HepG2 (cell line): Measurements from ENCODE around the gene DDX49. TPM values are rescaled to one million over a fixed set of nuclear protein-coding genes. Genes with fewer than 3 reads are reported as not detected.

Experiments used
- ATAC-seq: fragments of 200-7000 bp; cut with Tn5 transposase; 3 replicates; pipeline ENCODE4 v1.9.1; 2020; ENCODE audit warnings: mild to moderate bottlenecking, moderate library complexity
- BruUV-seq: library from RNA; stranded (reverse); fragments of 400-500 nt; replicated peaks from 2 replicates; lab custom pipeline; 2021; lab: Mats Ljungman, UMichigan
- CTCF ChIA-PET: fragments of 300-600 bp; formaldehyde crosslinking; extraction: SDS; loops from one replicate; lab custom pipeline; 2021; ENCODE audit warnings: low total read pairs, inconsistent platforms, low intra/inter-chr PET ratio; lab: Yijun Ruan, JAX
- POLR2A ChIA-PET: fragments of 350-600 bp; sonication (Branson Sonifier 250); formaldehyde crosslinking; loops from one replicate; lab custom pipeline; 2020; ENCODE audit warnings: antibody characterized with exemption, inconsistent platforms; lab: Yijun Ruan, JAX
- DNase-seq: peaks from one replicate; pipeline ENCODE4 v3.0.0-alpha.2; 2015; ENCODE audit warnings: low spot score
- FAIRE-seq: peaks from 3 replicates; lab custom pipeline; 2011; peaks lifted over from hg19 to GRCh38; lab: Jason Lieb, UNC
- H2AFZ ChIP-seq: one replicate; pipeline ENCODE4 v1.6.1; 2011; ENCODE audit warnings: low read length, inconsistent platforms
- H3K27ac ChIP-seq: fragments of 300-600 bp; 3 replicates; pipeline ENCODE4 v1.8.0; 2011; ENCODE audit warnings: mixed run types, mild to moderate bottlenecking, mixed read lengths, low read length, inconsistent platforms; ENCODE audit not compliant: insufficient read depth; ENCODE audit errors: extremely low read length
- H3K27me3 ChIP-seq, 2 experiments: fragments of 200-600 bp in 1 of 2; 2 replicates in 1 of 2; 3 replicates in 1 of 2; pipeline versions ENCODE4 v1.6.0 to v1.8.0; 2011; ENCODE audit warnings: low read length in 2 of 2, mild to moderate bottlenecking in 2 of 2, moderate library complexity in 2 of 2, inconsistent platforms in 1 of 2; ENCODE audit not compliant: insufficient read depth in 2 of 2, control insufficient read depth in 1 of 2
- H3K36me3 ChIP-seq, 2 experiments: fragments of 200-600 bp in 1 of 2; replicated peaks in 1 of 2; 2 replicates in 1 of 2; 3 replicates in 1 of 2; pipeline versions ENCODE4 v1.5.1 to v1.8.0; 2011; ENCODE audit warnings: low read length in 2 of 2, inconsistent platforms in 1 of 2; ENCODE audit not compliant: insufficient read depth in 2 of 2, control insufficient read depth in 1 of 2
- H3K4me1 ChIP-seq: 2 replicates; pipeline ENCODE4 v1.5.1; 2012; ENCODE audit warnings: low read length, inconsistent platforms; ENCODE audit not compliant: insufficient read depth
- H3K4me2 ChIP-seq: 2 replicates; pipeline ENCODE4 v1.6.0; 2011; ENCODE audit warnings: low read depth, low read length, inconsistent platforms
- H3K4me3 ChIP-seq, 3 experiments: fragments of 200-600 bp in 1 of 3; sonication (generic), shearing (Covaris generic) in 1 of 3; replicated peaks in 1 of 3; 2 replicates each; pipeline ENCODE4 v1.5.1; 2011 to 2016; ENCODE audit warnings: low read length in 3 of 3, inconsistent platforms in 2 of 3, low read depth in 2 of 3, mild to moderate bottlenecking in 2 of 3, control low read depth in 1 of 3, mixed read lengths in 1 of 3; ENCODE audit not compliant: insufficient read depth in 1 of 3
- H3K79me2 ChIP-seq: one replicate; pipeline ENCODE4 v1.6.1; 2011; ENCODE audit warnings: low read length, inconsistent platforms; ENCODE audit not compliant: insufficient read depth
- H3K9ac ChIP-seq: 2 replicates; pipeline ENCODE4 v1.6.0; 2011; ENCODE audit warnings: mild to moderate bottlenecking, low read depth, low read length, inconsistent platforms; ENCODE audit not compliant: insufficient read depth
- H3K9me3 ChIP-seq: 2 replicates; pipeline ENCODE4 v1.5.1; 2012; ENCODE audit warnings: mild to moderate bottlenecking, low read length
- H4K20me1 ChIP-seq: 2 replicates; pipeline ENCODE4 v1.6.0; 2011; ENCODE audit warnings: inconsistent platforms, mild to moderate bottlenecking, low read length, moderate library complexity; ENCODE audit not compliant: insufficient read depth
- ASH2L ChIP-seq: fragments of 300-600, 200-600 bp; sonication (generic); IDR thresholded peaks from 2 replicates; pipeline ENCODE4 v1.7.0; 2017; ENCODE audit warnings: low read depth, mild to moderate bottlenecking, moderate library complexity, mixed read lengths, low read length; ENCODE audit not compliant: insufficient read length
- EP300 ChIP-seq, 3 experiments: sonication (generic) in 1 of 3; formaldehyde crosslinking in 1 of 3; IDR thresholded peaks; 2 replicates each; pipeline versions ENCODE4 v1.5.1 to v1.6.1; 2011 to 2020; ENCODE audit warnings: low read depth in 2 of 3, low read length in 2 of 3, borderline replicate concordance in 1 of 3, improper control_type of control experiment in 1 of 3, mild to moderate bottlenecking in 1 of 3, missing genetic modification reagents in 1 of 3, moderate library complexity in 1 of 3
- EZH2 ChIP-seq: conservative IDR thresholded peaks from 2 replicates; pipeline ENCODE4 v1.6.1; 2012; ENCODE audit warnings: mild to moderate bottlenecking, low read depth, low read length, moderate library complexity
- MYPOP ChIP-seq: sonication (generic); formaldehyde crosslinking; IDR thresholded peaks from 2 replicates; pipeline ENCODE4 v1.8.1; 2023; ENCODE audit warnings: mild to moderate bottlenecking, moderate library complexity, missing genetic modification reagents
- POLR2G ChIP-seq: fragments of 200-400 bp; formaldehyde crosslinking; IDR thresholded peaks from 2 replicates; pipeline ENCODE4 v1.6.1; 2018; ENCODE audit warnings: mild to moderate bottlenecking, low read depth, low read length, moderate library complexity
- ZFX ChIP-seq: sonication (generic); formaldehyde crosslinking; IDR thresholded peaks from 2 replicates; pipeline ENCODE4 v1.4.0; 2020; ENCODE audit warnings: mild to moderate bottlenecking, low read depth, missing genetic modification reagents, moderate library complexity
- ZGPAT ChIP-seq: IDR thresholded peaks from 2 replicates; pipeline ENCODE4 v1.6.1; 2016; ENCODE audit warnings: mild to moderate bottlenecking
- ZMYM2 ChIP-seq: sonication (generic); formaldehyde crosslinking; IDR thresholded peaks from 2 replicates; pipeline ENCODE4 v1.8.0; 2022; ENCODE audit warnings: mild to moderate bottlenecking, missing genetic modification reagents
- ZNF577 ChIP-seq: sonication (generic); formaldehyde crosslinking; IDR thresholded peaks from 2 replicates; pipeline ENCODE4 v1.4.0; 2020; ENCODE audit warnings: mild to moderate bottlenecking, low read depth, missing genetic modification reagents, borderline replicate concordance
- ZNF614 ChIP-seq: IDR thresholded peaks from 2 replicates; pipeline ENCODE4 v1.6.1; 2018; ENCODE audit warnings: missing biosample characterization, missing genetic modification reagents, inconsistent platforms, borderline replicate concordance
- ZNF788 ChIP-seq: sonication (generic); formaldehyde crosslinking; IDR thresholded peaks from 2 replicates; pipeline ENCODE4 v1.5.0; 2020; ENCODE audit warnings: mild to moderate bottlenecking, missing genetic modification reagents, borderline replicate concordance
- WGBS: methylation state at CpG from one replicate; pipeline ENCODE4 v1.1.6; 2017; ENCODE audit warnings: low lambda C conversion rate; 5-methylcytosine and 5-hydroxymethylcytosine counted together
- in situ Hi-C: cut with HindIII; loops from 2 replicates; pipeline ENCODE4 v1.10.0; 2017; ENCODE audit warnings: low pct_unique_long_range_greater_than_20kb; ENCODE audit not compliant: extremely low pct_ligation_motif_present
- intact Hi-C: fragments of 100-400 bp; cut with micrococcal nuclease; formaldehyde crosslinking; loops from one replicate; pipeline ENCODE4 v1.10.0; 2022; ENCODE audit not compliant: unreplicated experiment
- polyA plus RNA-seq, 8 experiments: library from polyadenylated mRNA; depleted of rRNA in 3 of 8; stranded (reverse) in 7 of 8; unstranded in 1 of 8; fragments of >200 nt; fragmentation: Illumina TruSeq in 4 of 8; extraction: Trizol in 4 of 8; gene quantifications; 2 replicates each; pipeline versions ENCODE4 v1.2.1 to v1.2.3, GENCODE V29; 2011 to 2016; ENCODE audit warnings: low read depth in 4 of 8, missing spikeins in 1 of 8, mixed read lengths in 1 of 8; ENCODE audit not compliant: insufficient read depth in 1 of 8
- total RNA-seq, 5 experiments: library from RNA; depleted of rRNA; stranded (reverse); fragments of >200 nt; fragmentation: Illumina TruSeq; extraction: Trizol; gene quantifications; 2 replicates each; pipeline ENCODE4 v1.2.3, GENCODE V29; 2016; ENCODE audit warnings: low read depth in 1 of 5
- TF ChIP-seq, protein P1 (sequence below): sonication (generic); formaldehyde crosslinking; IDR thresholded peaks from 2 replicates; pipeline ENCODE4 v1.5.0; 2020; ENCODE audit warnings: missing genetic modification reagents
- TF ChIP-seq, protein P2 (sequence below): sonication (generic); formaldehyde crosslinking; IDR thresholded peaks from 2 replicates; pipeline ENCODE4 v1.8.1; 2022; ENCODE audit warnings: mild to moderate bottlenecking, missing genetic modification reagents

Gene DDX49
- total and polyA plus RNA-seq, 2 of the 13 experiments (the other 11 are each of a cell fraction or from before 2014, with no cell fraction given): 27.0 to 46.2 TPM

- Histone ChIP-seq H3K9me3 (no peaks in the 10 kb centered on the region), H3K27me3 (no peaks in the 10 kb centered on the region; a peak in 1 of 5 replicates), H3K4me1 (peaks cover 42% of the 10 kb centered on the region), H3K27ac (no peak overlapping the region), H3K9ac (no peak overlapping the region), H3K4me2 (no peak overlapping the region), H3K79me2 (no peaks in the 10 kb centered on the region), H3K4me3 (no peak overlapping the region), H3K36me3 (no peaks in the 10 kb centered on the region), H2AFZ (no peak overlapping the region), H4K20me1 (no peaks in the 10 kb centered on the region)
- in situ Hi-C loops (no loop called here), intact Hi-C loops (no loop called here)
- no peak for ATAC-seq
- no peak for FAIRE-seq
- CTCF ChIA-PET: no interaction called here
- TF ChIP-seq, protein P1, sequence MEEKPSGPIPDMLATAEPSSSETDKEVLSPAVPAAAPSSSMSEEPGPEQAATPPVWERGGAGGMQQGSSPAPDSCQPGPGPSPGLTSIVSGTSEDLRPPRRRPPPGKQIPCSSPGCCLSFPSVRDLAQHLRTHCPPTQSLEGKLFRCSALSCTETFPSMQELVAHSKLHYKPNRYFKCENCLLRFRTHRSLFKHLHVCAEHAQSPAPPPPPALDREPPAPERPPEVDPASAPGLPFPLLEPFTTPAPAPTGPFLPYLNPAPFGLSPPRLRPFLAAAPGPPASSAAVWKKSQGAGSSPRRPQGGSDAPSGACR (CRISPR knock-in tag): no peak
- TF ChIP-seq ZFX (CRISPR knock-in tag) (no peak), ZMYM2 (no peak), EP300 (IDR thresholded peaks at IDR 0.05; ENCODE audit: low read depth in 2 of 2, low read length in 2 of 2) (no peak), EP300 (CRISPR knock-in tag; IDR thresholded peaks at IDR 0.05; ENCODE audit: borderline replicate concordance) (no peak), ZNF614 (CRISPR knock-in tag) (no peak), MYPOP (CRISPR knock-in tag) (no peak), EZH2 (no peak), ZGPAT (CRISPR knock-in tag) (no peak), POLR2G (no peak), ASH2L (no peak), ZNF577 (CRISPR knock-in tag) (no peak), ZNF788 (CRISPR knock-in tag) (no peak)
- TF ChIP-seq, protein P2, sequence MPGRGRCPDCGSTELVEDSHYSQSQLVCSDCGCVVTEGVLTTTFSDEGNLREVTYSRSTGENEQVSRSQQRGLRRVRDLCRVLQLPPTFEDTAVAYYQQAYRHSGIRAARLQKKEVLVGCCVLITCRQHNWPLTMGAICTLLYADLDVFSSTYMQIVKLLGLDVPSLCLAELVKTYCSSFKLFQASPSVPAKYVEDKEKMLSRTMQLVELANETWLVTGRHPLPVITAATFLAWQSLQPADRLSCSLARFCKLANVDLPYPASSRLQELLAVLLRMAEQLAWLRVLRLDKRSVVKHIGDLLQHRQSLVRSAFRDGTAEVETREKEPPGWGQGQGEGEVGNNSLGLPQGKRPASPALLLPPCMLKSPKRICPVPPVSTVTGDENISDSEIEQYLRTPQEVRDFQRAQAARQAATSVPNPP (CRISPR knock-in tag): no peak
- BruUV-seq: no TSS peak
- POLR2A ChIA-PET: no interaction called here
- DNase-seq: no peak
- 42% methylated on average over 2 of the region's 2 CpGs for WGBS
Observed at GRCh38 chr19:18955042-18955441, 35.5 kb downstream of the DDX49 start.
